GM21786 (cell line): ENCODE results near the gene MED31.
"Not testable (repeated sequence)": the region's sequence is repeated elsewhere in the genome, so short reads cannot be mapped to it uniquely, and the experiment has no call there.

Source experiments
- ATAC-seq: cut with Tn5 transposase; IDR thresholded peaks from one replicate; pipeline ENCODE4 v1.9.1; 2021; ENCODE audit not compliant: unreplicated experiment

MED31 gene

GRCh38 chr17:6656797-6657632 is 5.6 kb upstream of the MED31 start:
- not testable (repeated sequence) for ATAC-seq

- ATAC-seq: not testable (repeated sequence)
Measured at GRCh38 chr17:6655732-6656361, 4.4 kb upstream of the MED31 start.

GRCh38 chr17:6654841-6655731 is 3.7 kb upstream of the MED31 start:
- ATAC-seq: no peak

- ATAC-seq: no peak
Measured at GRCh38 chr17:6651919-6652452, 581 bp upstream of the MED31 start.

- no peak for ATAC-seq
Measured at GRCh38 chr17:6648181-6648580, 3.2 kb downstream of the MED31 start.

GRCh38 chr17:6643451-6644125 is 7.8 kb downstream of the MED31 start:
- no peak for ATAC-seq

- no peak for ATAC-seq
Measured at GRCh38 chr17:6642592-6642991, 8.8 kb downstream of the MED31 start.

GRCh38 chr17:6641247-6641863 is 10.1 kb downstream of the MED31 start:
- no peak for ATAC-seq

GRCh38 chr17:6640536-6641246 is 10.7 kb downstream of the MED31 start, which contains the start of the genes KIAA0753 and TXNDC17:
Gene KIAA0753, minus strand, starts transcription at chr17:6640711. Its CDS starts 5,608 bp downstream, at chr17:6635103.
Gene TXNDC17, plus strand, starts transcription at chr17:6641060. Its CDS starts 23 bp downstream, at chr17:6641083.
- peak; percentile 89 for ATAC-seq

GRCh38 chr17:6639586-6640535 is 11.5 kb downstream of the MED31 start:
- ATAC-seq: no peak

- ATAC-seq: no peak
Measured at GRCh38 chr17:6639014-6639585, 12.3 kb downstream of the MED31 start.

GRCh38 chr17:6638046-6638908 is 13.1 kb downstream of the MED31 start:
- no peak for ATAC-seq

- ATAC-seq: no peak
Measured at GRCh38 chr17:6637458-6637840, 14.0 kb downstream of the MED31 start.

GRCh38 chr17:6636616-6637457 is 14.6 kb downstream of the MED31 start:
- ATAC-seq: no peak

- ATAC-seq: no peak
Measured at GRCh38 chr17:6636105-6636504, 15.3 kb downstream of the MED31 start.

- ATAC-seq: no peak
Measured at GRCh38 chr17:6633263-6633662, 18.1 kb downstream of the MED31 start.
